NB4 (cell line): Measurements from ENCODE around the gene ATRAID.
A peak's percentile ranks its signal among the peaks of the same experiment; 100 is the strongest.

Experiments
- CTCF ChIP-seq: IDR thresholded peaks from one replicate; pipeline ENCODE4 v1.5.1; 2012; ENCODE audit warnings: low read depth, low read length
- TF ChIP-seq, protein P1 (sequence below): IDR thresholded peaks from 2 replicates; pipeline ENCODE4 v1.6.1; 2011; ENCODE audit warnings: low read depth, low read length

DNA sequence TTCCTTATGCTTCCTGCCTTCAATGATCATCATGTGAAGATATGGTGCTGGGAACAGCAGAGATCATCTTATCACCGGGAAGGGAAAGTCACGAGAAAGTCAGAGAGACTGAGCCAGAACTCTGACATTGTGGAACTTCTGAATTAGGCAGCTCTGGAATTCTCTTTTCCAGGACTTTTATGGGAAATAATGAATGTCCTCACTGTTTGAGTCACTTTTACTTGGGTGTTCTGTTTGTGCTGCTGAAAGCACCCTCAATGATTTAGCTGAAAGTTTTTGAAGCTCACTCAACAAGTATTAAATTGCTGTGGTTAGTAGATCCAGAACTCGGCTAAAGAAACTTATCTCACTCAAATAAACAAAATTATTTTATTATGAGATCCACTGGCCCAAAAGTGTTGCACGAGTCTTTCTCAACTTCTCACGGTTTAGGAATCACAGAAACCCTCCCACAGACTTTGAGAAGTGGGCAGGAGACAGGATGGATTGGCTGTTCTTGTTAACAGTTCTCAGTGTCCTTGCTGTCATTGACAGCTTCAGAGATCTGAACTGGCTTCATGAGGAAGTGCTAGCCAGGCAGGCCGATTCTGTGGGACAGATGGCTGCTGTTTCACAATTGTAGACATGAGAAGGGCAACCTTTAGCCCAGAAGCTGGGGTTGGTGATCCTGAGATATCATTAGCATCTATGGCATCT lies 26.4 kb upstream of the ATRAID start:
- TF ChIP-seq CTCF, result no peak
- TF ChIP-seq, protein P1, sequence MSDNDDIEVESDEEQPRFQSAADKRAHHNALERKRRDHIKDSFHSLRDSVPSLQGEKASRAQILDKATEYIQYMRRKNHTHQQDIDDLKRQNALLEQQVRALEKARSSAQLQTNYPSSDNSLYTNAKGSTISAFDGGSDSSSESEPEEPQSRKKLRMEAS, result peak; percentile 45; the same call in 1 of the 2 replicates
